Measurements from ENCODE around the gene CAD. TPM values are rescaled to one million over a fixed set of nuclear protein-coding genes. Genes with fewer than 3 reads are reported as not detected.
A peak's percentile ranks its signal among the peaks of the same experiment; 100 is the strongest.

The CAD gene
- polyA plus RNA-seq, 2 of the 4 experiments (the other 2 are of a cell fraction): 50.5 to 69.3 TPM

DNA sequence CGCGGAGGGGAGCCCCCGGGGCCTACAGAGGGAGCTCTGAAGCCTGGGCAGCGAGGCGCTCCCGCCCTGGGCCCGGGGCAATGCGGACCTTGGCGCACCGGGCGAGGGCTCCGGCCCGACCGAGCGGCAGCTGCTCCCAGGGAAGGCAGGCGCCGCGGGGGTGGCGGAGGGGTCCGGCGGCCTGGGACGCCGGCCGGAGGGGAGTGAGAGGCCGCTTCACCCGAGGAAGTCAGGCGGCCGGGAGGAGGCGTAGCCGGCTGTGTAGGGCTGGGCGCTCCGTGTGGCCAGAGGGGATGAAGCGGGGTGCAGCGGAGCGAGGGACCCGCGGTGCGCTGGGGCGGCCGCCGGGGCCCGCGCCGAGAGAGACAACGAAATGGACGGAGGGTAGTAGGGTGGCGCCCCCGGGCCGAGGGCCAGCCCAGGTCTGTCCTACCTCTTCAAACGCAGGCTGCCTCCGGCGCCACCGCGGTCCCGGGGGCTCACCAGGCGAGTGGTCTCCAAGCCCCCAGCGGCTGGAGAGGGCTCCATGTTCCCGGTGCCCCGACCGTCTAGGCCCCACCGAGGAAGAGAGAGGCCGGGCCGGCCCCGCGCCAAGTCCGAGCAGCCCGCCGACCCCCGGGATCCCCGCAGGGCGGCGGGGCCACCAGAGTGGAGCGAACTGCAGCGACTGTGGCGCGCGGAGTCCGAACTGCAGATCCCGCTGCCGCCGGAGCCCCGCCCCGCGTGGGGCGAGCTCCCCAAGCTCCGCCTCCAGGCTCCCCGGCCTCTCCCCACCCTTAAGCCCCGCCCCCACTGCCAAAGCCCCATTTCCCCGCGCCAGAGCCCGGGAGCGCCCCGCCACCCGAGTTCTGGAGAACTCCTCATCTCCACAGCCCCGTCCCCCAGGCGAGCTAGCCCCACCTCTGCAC lies 45.5 kb downstream of the CAD start, which contains the start of gene SLC30A3 (continued):
- TF ChIP-seq, protein P1, sequence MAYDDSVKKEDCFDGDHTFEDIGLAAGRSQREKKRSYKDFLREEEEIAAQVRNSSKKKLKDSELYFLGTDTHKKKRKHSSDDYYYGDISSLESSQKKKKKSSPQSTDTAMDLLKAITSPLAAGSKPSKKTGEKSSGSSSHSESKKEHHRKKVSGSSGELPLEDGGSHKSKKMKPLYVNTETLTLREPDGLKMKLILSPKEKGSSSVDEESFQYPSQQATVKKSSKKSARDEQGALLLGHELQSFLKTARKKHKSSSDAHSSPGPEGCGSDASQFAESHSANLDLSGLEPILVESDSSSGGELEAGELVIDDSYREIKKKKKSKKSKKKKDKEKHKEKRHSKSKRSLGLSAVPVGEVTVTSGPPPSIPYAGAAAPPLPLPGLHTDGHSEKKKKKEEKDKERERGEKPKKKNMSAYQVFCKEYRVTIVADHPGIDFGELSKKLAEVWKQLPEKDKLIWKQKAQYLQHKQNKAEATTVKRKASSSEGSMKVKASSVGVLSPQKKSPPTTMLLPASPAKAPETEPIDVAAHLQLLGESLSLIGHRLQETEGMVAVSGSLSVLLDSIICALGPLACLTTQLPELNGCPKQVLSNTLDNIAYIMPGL (CRISPR knock-in tag; IDR thresholded peaks at IDR 0.05; ENCODE audit: borderline replicate concordance): no peak
- TF ChIP-seq CHD2 (IDR thresholded peaks at IDR 0.05; ENCODE audit: low read length, partially characterized antibody) (no peak), HEYL (CRISPR knock-in tag; IDR thresholded peaks at IDR 0.05) (no peak), NPAS2 (CRISPR knock-in tag; IDR thresholded peaks at IDR 0.05; ENCODE audit: borderline replicate concordance) (no peak), ZSCAN20 (CRISPR knock-in tag; IDR thresholded peaks at IDR 0.05) (no peak), JUN (IDR thresholded peaks at IDR 0.05) (no peak), POLR2AphosphoS2 (conservative IDR thresholded peaks at IDR 0.05; ENCODE audit: low read length) (no peak)
- TF ChIP-seq, protein P2, sequence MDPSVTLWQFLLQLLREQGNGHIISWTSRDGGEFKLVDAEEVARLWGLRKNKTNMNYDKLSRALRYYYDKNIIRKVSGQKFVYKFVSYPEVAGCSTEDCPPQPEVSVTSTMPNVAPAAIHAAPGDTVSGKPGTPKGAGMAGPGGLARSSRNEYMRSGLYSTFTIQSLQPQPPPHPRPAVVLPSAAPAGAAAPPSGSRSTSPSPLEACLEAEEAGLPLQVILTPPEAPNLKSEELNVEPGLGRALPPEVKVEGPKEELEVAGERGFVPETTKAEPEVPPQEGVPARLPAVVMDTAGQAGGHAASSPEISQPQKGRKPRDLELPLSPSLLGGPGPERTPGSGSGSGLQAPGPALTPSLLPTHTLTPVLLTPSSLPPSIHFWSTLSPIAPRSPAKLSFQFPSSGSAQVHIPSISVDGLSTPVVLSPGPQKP (IDR thresholded peaks at IDR 0.05; ENCODE audit: low read depth, low read length): no peak
- TF ChIP-seq, protein P3, sequence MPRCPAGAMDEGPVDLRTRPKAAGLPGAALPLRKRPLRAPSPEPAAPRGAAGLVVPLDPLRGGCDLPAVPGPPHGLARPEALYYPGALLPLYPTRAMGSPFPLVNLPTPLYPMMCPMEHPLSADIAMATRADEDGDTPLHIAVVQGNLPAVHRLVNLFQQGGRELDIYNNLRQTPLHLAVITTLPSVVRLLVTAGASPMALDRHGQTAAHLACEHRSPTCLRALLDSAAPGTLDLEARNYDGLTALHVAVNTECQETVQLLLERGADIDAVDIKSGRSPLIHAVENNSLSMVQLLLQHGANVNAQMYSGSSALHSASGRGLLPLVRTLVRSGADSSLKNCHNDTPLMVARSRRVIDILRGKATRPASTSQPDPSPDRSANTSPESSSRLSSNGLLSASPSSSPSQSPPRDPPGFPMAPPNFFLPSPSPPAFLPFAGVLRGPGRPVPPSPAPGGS (IDR thresholded peaks at IDR 0.05): no peak

DNA sequence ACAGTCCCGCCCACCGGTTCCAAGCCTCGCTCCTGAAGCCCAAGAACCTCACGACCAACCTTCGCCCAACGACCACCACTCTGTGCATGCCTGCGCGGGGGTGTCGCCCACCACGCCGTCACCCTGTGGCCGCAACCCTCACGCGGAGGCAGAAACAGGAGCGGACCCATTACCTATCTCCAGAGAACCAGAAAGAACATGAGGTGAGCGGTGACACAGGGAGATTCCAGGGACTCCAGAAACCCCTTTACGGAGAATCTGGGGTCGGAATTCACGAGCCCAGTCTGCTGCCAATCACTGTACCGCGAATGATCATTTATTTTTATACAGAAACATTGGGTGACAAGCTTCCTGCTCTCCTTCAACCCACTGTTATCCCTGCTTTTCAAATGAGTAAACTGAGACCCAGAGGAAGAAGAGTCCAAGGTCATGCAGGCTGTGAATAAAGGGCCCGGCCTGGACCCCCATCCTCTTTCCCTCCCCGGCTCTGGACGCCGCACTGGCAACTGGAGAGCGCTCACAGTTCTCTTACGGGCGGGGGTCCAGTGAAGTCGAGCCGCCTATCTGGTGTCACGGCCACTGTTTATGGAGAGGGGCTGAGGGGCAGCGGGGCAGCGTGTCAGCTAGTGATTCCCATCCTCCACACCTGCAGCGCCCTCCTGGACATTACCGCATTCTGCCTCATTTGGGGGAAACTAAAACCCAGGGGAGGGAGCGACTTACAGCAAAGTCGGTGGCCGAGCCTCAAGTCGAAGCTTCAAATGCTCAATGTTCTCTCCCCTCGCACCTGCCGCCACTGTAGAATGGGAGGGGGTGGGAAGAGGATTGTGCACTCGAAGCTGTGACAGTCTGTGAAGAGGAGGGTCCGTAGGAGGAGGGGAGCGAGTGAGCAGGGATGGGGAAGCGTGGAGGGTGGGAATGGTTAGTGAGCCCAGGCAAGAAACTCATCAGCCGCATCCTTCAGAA lies 46.4 kb downstream of the CAD start:
- Histone ChIP-seq H3K4me3 (peak overlapping the region; percentile 75), H3K4me1 (peaks cover 21% of the 10 kb centered on the region), H3K27ac (peak overlapping the region; percentile 28 to 82; a peak in 4 of 6 replicates), H3K4me2 (peak overlapping the region; percentile 94), H3K9me3 (no peaks in the 10 kb centered on the region)
- FAIRE-seq (no peak), ATAC-seq (peak in 1 of 2 experiments; percentile 5; a peak in 3 of 6 replicates), DNase-seq (ENCODE audit: low read depth in 1 of 2, low spot score in 1 of 2) (no peak)
- POLR2A ChIA-PET: interaction anchor here (1.1 to 1.4 kb wide), 2 partner anchors 8 to 30 kb away, joined by 4 to 5 read pairs; no protein-coding TSS in a partner anchor
- 3% methylated on average over 46 of the region's 46 CpGs for WGBS (ENCODE audit: missing lambda C conversion rate)
- CTCF ChIA-PET: interaction anchor here (0.7 to 14.1 kb wide), 19 partner anchors 8 to 167 kb away, joined by 3 to 302 read pairs (median 5); partner anchors contain the start of genes DNAJC5G, MPV17, TRIM54 and UCN
- TF ChIP-seq, protein P4, sequence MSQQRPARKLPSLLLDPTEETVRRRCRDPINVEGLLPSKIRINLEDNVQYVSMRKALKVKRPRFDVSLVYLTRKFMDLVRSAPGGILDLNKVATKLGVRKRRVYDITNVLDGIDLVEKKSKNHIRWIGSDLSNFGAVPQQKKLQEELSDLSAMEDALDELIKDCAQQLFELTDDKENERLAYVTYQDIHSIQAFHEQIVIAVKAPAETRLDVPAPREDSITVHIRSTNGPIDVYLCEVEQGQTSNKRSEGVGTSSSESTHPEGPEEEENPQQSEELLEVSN (IDR thresholded peaks at IDR 0.05; ENCODE audit: borderline replicate concordance, low read depth): 0 out of 2 replicates have a peak, but pooled peaks have one; percentile 21
- TF ChIP-seq GATA3 (IDR thresholded peaks at IDR 0.05; ENCODE audit: borderline replicate concordance) (no peak), RNF2 (IDR thresholded peaks at IDR 0.05; ENCODE audit: borderline replicate concordance, low read depth) (peak; percentile 87), HOXA7 (CRISPR knock-in tag; IDR thresholded peaks at IDR 0.05) (no peak), CBX8 (IDR thresholded peaks at IDR 0.05) (peak; percentile 78)
- TF ChIP-seq, protein P2 (IDR thresholded peaks at IDR 0.05; ENCODE audit: low read depth, low read length): no peak
- TF ChIP-seq, protein P1 (CRISPR knock-in tag; IDR thresholded peaks at IDR 0.05; ENCODE audit: borderline replicate concordance): no peak

All from A549 (cell line).